HEK293 (cell line): ENCODE data around the gene HOXB9.

Source experiments
- BCL11A ChIP-seq: fragments of 450-650 bp; formaldehyde crosslinking; IDR thresholded peaks from 2 replicates; pipeline ENCODE4 v1.5.1; 2016; ENCODE audit warnings: low read depth, missing biosample characterization, missing genetic modification characterization
- INSM2 ChIP-seq: fragments of 450-650 bp; formaldehyde crosslinking; IDR thresholded peaks from 2 replicates; pipeline ENCODE4 v1.5.1; 2016; ENCODE audit warnings: missing biosample characterization, missing genetic modification characterization
- KLF1 ChIP-seq: fragments of 450-650 bp; formaldehyde crosslinking; IDR thresholded peaks from 2 replicates; pipeline ENCODE4 v1.5.1; 2016; ENCODE audit warnings: missing biosample characterization, missing genetic modification characterization
- KLF16 ChIP-seq: fragments of 450-650 bp; formaldehyde crosslinking; IDR thresholded peaks from 2 replicates; pipeline ENCODE4 v1.5.1; 2017; ENCODE audit warnings: missing biosample characterization, missing genetic modification characterization
- KLF17 ChIP-seq: fragments of 450-650 bp; formaldehyde crosslinking; IDR thresholded peaks from 2 replicates; pipeline ENCODE4 v1.5.1; 2016; ENCODE audit warnings: missing biosample characterization, missing genetic modification characterization
- MEIS1 ChIP-seq: sonication (generic); formaldehyde crosslinking; IDR thresholded peaks from 2 replicates; pipeline ENCODE4 v1.8.1; 2022; ENCODE audit warnings: missing genetic modification reagents, mild to moderate bottlenecking, borderline replicate concordance
- ZBTB6 ChIP-seq: fragments of 450-650 bp; formaldehyde crosslinking; IDR thresholded peaks from 2 replicates; pipeline ENCODE4 v1.5.1; 2017; ENCODE audit warnings: missing biosample characterization, missing genetic modification characterization
- ZBTB7A ChIP-seq: fragments of 450-650 bp; formaldehyde crosslinking; IDR thresholded peaks from 2 replicates; pipeline ENCODE4 v1.5.1; 2016; ENCODE audit warnings: low read depth, missing biosample characterization, missing genetic modification characterization
- ZNF175 ChIP-seq: fragments of 450-650 bp; formaldehyde crosslinking; IDR thresholded peaks from 2 replicates; pipeline ENCODE4 v1.5.1; 2016; ENCODE audit warnings: missing biosample characterization, missing genetic modification characterization
- ZNF501 ChIP-seq: fragments of 450-650 bp; formaldehyde crosslinking; IDR thresholded peaks from 2 replicates; pipeline ENCODE4 v1.5.1; 2016; ENCODE audit warnings: missing biosample characterization, missing genetic modification characterization
- ZNF561 ChIP-seq: fragments of 450-650 bp; IDR thresholded peaks from 2 replicates; pipeline ENCODE4 v1.5.1; 2018; ENCODE audit warnings: missing biosample characterization, missing genetic modification characterization, borderline replicate concordance
- ZNF596 ChIP-seq: fragments of 450-650 bp; IDR thresholded peaks from 2 replicates; pipeline ENCODE4 v1.5.0; 2018; ENCODE audit warnings: missing biosample characterization, mild to moderate bottlenecking, missing genetic modification characterization, moderate library complexity
- ZNF610 ChIP-seq: fragments of 450-650 bp; formaldehyde crosslinking; IDR thresholded peaks from 2 replicates; pipeline ENCODE4 v1.5.1; 2016; ENCODE audit warnings: missing biosample characterization, missing genetic modification characterization, borderline replicate concordance
- ZNF626 ChIP-seq: fragments of 450-650 bp; sonication (Bioruptor Pico); formaldehyde crosslinking; IDR thresholded peaks from 2 replicates; pipeline ENCODE4 v1.5.1; 2018; ENCODE audit warnings: missing biosample characterization, missing genetic modification characterization, inconsistent platforms
- ZNF629 ChIP-seq: fragments of 450-650 bp; formaldehyde crosslinking; IDR thresholded peaks from 2 replicates; pipeline ENCODE4 v1.5.1; 2017; ENCODE audit warnings: missing biosample characterization, missing genetic modification characterization
- ZNF660 ChIP-seq: fragments of 450-650 bp; IDR thresholded peaks from 2 replicates; pipeline ENCODE4 v1.5.1; 2018; ENCODE audit warnings: missing biosample characterization, mild to moderate bottlenecking, missing genetic modification characterization
- ZNF776 ChIP-seq: fragments of 450-650 bp; formaldehyde crosslinking; IDR thresholded peaks from 2 replicates; pipeline ENCODE4 v1.5.0; 2017; ENCODE audit warnings: missing biosample characterization, missing genetic modification characterization, borderline replicate concordance
- TF ChIP-seq, protein P1 (sequence below): fragments of 450-650 bp; formaldehyde crosslinking; IDR thresholded peaks from 2 replicates; pipeline ENCODE4 v1.5.1; 2016; ENCODE audit warnings: missing biosample characterization, missing genetic modification characterization
- TF ChIP-seq, protein P2 (sequence below): fragments of 450-650 bp; formaldehyde crosslinking; IDR thresholded peaks from 2 replicates; pipeline ENCODE4 v1.5.1; 2016; ENCODE audit warnings: missing biosample characterization, missing genetic modification characterization
- TF ChIP-seq, protein P3 (sequence below): fragments of 450-650 bp; formaldehyde crosslinking; IDR thresholded peaks from 2 replicates; pipeline ENCODE4 v1.5.1; 2017; ENCODE audit warnings: missing biosample characterization, missing genetic modification characterization
- TF ChIP-seq, protein P4 (sequence below): fragments of 450-650 bp; IDR thresholded peaks from 2 replicates; pipeline ENCODE4 v1.5.1; 2018; ENCODE audit warnings: missing biosample characterization, mild to moderate bottlenecking, missing genetic modification characterization
- TF ChIP-seq, protein P5 (sequence below): fragments of 450-650 bp; formaldehyde crosslinking; IDR thresholded peaks from 2 replicates; pipeline ENCODE4 v1.5.1; 2016; ENCODE audit warnings: missing biosample characterization, missing genetic modification characterization

HOXB9 gene

GRCh38 chr17:48611681-48612455, 14.3 kb downstream of the HOXB9 start (continued):
- TF ChIP-seq, protein P1, sequence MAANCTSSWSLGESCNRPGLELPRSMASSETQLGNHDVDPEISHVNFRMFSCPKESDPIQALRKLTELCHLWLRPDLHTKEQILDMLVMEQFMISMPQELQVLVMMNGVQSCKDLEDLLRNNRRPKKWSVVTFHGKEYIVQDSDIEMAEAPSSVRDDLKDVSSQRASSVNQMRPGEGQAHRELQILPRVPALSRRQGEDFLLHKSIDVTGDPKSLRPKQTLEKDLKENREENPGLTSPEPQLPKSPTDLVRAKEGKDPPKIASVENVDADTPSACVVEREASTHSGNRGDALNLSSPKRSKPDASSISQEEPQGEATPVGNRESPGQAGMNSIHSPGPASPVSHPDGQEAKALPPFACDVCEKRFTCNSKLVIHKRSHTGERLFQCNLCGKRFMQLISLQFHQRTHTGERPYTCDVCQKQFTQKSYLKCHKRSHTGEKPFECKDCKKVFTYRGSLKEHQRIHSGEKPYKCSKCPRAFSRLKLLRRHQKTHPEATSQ (tag by site-specific recombination) = peak; percentile 72; the same call in 1 of the 2 replicates
- TF ChIP-seq KLF16 (tag by site-specific recombination) = peak; percentile 75; the same call in 1 of the 2 replicates
- TF ChIP-seq ZNF610 (tag by site-specific recombination) = peak; percentile 67; the same call in 1 of the 2 replicates
- 0 out of 2 replicates have a peak, but pooled peaks have one; percentile 57 for TF ChIP-seq ZNF561
- no peak for TF ChIP-seq ZNF175 (tag by site-specific recombination)
- TF ChIP-seq KLF17 (tag by site-specific recombination) = peak; percentile 53; the same call in 1 of the 2 replicates
- peak; percentile 88 for TF ChIP-seq BCL11A (tag by site-specific recombination)
- no peak for TF ChIP-seq MEIS1 (CRISPR knock-in tag)
- TF ChIP-seq ZBTB7A (tag by site-specific recombination) = peak; percentile 82
- TF ChIP-seq ZNF629 (tag by site-specific recombination) = peak; percentile 72
- TF ChIP-seq ZBTB6 (tag by site-specific recombination) = peak; percentile 96
- peak; percentile 51 for TF ChIP-seq ZNF596
- TF ChIP-seq, protein P2, sequence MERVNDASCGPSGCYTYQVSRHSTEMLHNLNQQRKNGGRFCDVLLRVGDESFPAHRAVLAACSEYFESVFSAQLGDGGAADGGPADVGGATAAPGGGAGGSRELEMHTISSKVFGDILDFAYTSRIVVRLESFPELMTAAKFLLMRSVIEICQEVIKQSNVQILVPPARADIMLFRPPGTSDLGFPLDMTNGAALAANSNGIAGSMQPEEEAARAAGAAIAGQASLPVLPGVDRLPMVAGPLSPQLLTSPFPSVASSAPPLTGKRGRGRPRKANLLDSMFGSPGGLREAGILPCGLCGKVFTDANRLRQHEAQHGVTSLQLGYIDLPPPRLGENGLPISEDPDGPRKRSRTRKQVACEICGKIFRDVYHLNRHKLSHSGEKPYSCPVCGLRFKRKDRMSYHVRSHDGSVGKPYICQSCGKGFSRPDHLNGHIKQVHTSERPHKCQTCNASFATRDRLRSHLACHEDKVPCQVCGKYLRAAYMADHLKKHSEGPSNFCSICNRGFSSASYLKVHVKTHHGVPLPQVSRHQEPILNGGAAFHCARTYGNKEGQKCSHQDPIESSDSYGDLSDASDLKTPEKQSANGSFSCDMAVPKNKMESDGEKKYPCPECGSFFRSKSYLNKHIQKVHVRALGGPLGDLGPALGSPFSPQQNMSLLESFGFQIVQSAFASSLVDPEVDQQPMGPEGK (tag by site-specific recombination) = peak; percentile 98
- TF ChIP-seq, protein P3, sequence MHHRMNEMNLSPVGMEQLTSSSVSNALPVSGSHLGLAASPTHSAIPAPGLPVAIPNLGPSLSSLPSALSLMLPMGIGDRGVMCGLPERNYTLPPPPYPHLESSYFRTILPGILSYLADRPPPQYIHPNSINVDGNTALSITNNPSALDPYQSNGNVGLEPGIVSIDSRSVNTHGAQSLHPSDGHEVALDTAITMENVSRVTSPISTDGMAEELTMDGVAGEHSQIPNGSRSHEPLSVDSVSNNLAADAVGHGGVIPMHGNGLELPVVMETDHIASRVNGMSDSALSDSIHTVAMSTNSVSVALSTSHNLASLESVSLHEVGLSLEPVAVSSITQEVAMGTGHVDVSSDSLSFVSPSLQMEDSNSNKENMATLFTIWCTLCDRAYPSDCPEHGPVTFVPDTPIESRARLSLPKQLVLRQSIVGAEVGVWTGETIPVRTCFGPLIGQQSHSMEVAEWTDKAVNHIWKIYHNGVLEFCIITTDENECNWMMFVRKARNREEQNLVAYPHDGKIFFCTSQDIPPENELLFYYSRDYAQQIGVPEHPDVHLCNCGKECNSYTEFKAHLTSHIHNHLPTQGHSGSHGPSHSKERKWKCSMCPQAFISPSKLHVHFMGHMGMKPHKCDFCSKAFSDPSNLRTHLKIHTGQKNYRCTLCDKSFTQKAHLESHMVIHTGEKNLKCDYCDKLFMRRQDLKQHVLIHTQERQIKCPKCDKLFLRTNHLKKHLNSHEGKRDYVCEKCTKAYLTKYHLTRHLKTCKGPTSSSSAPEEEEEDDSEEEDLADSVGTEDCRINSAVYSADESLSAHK (tag by site-specific recombination) = peak; percentile 45; the same call in 1 of the 2 replicates
- TF ChIP-seq INSM2 (tag by site-specific recombination) = no peak
- TF ChIP-seq, protein P4, sequence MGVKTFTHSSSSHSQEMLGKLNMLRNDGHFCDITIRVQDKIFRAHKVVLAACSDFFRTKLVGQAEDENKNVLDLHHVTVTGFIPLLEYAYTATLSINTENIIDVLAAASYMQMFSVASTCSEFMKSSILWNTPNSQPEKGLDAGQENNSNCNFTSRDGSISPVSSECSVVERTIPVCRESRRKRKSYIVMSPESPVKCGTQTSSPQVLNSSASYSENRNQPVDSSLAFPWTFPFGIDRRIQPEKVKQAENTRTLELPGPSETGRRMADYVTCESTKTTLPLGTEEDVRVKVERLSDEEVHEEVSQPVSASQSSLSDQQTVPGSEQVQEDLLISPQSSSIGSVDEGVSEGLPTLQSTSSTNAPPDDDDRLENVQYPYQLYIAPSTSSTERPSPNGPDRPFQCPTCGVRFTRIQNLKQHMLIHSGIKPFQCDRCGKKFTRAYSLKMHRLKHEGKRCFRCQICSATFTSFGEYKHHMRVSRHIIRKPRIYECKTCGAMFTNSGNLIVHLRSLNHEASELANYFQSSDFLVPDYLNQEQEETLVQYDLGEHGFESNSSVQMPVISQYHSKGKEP (tag by site-specific recombination) = peak; percentile 52; the same call in 1 of the 2 replicates
- no peak for TF ChIP-seq ZNF776 (tag by site-specific recombination)
- TF ChIP-seq ZNF501 (tag by site-specific recombination) = peak; percentile 89
- TF ChIP-seq ZNF626 (tag by site-specific recombination) = no peak
- no peak for TF ChIP-seq ZNF660 (tag by site-specific recombination)
- TF ChIP-seq, protein P5, sequence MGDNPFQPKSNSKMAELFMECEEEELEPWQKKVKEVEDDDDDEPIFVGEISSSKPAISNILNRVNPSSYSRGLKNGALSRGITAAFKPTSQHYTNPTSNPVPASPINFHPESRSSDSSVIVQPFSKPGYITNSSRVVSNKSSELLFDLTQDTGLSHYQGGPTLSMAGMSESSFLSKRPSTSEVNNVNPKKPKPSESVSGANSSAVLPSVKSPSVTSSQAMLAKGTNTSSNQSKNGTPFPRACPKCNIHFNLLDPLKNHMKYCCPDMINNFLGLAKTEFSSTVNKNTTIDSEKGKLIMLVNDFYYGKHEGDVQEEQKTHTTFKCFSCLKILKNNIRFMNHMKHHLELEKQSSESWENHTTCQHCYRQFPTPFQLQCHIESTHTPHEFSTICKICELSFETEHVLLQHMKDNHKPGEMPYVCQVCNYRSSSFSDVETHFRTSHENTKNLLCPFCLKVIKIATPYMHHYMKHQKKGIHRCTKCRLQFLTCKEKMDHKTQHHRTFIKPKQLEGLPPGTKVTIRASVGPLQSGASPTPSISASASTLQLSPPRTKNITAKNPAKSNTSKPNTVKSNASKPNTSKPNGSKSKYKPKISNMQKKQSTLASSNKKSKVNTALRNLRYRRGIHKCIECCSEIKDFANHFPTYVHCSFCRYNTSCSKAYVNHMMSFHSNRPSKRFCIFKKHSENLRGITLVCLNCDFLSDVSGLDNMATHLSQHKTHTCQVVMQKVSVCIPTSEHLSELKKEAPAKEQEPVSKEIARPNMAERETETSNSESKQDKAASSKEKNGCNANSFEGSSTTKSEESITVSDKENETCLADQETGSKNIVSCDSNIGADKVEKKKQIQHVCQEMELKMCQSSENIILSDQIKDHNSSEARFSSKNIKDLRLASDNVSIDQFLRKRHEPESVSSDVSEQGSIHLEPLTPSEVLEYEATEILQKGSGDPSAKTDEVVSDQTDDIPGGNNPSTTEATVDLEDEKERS (tag by site-specific recombination) = no peak
- peak; percentile 8; the same call in 1 of the 2 replicates for TF ChIP-seq KLF1
